PC-3 (cell line): ENCODE measurements around the gene SMYD3. TPM values are rescaled to one million over a fixed set of nuclear protein-coding genes. Genes with fewer than 3 reads are reported as not detected.

Experiments
- ATAC-seq: fragments of 200-7000 bp; cut with Tn5 transposase; 2 replicates; pipeline ENCODE4 v1.9.1; 2020; ENCODE audit warnings: mild to moderate bottlenecking, moderate library complexity
- BruUV-seq: library from RNA; stranded (reverse); fragments of 400-500 nt; replicated peaks from 2 replicates; lab custom pipeline; 2021; lab: Mats Ljungman, UMichigan
- CTCF ChIA-PET: fragments of 300-600 bp; sonication (Branson Sonifier 250); formaldehyde crosslinking; loops from one replicate; lab custom pipeline; 2022; ENCODE audit warnings: antibody characterized with exemption; lab: Charles Lee
- POLR2A ChIA-PET: fragments of 300-600 bp; sonication (Branson Sonifier 250); formaldehyde crosslinking; loops from one replicate; lab custom pipeline; 2022; ENCODE audit warnings: antibody characterized with exemption; ENCODE audit not compliant: unreplicated experiment; lab: Charles Lee
- DNase-seq: peaks from one replicate; pipeline ENCODE4 v3.0.0-alpha.2; 2015
- H2AFZ ChIP-seq: fragments of 300-600 bp; sonication (generic); 2 replicates; pipeline ENCODE4 v1.6.0; 2016; ENCODE audit warnings: antibody characterized with exemption, low read length
- H3F3A ChIP-seq: fragments of 300-600 bp; sonication (generic); one replicate; pipeline ENCODE4 v1.6.0; 2017; ENCODE audit warnings: antibody characterized with exemption, low read length, control low read depth, mild to moderate bottlenecking; ENCODE audit not compliant: unreplicated experiment
- H3K27ac ChIP-seq: fragments of 300-600 bp; sonication (generic); 2 replicates; pipeline ENCODE4 v1.5.1; 2016; ENCODE audit warnings: mild to moderate bottlenecking, low read length
- H3K27me3 ChIP-seq: fragments of 300-600 bp; sonication (generic); 2 replicates; pipeline ENCODE4 v1.6.1; 2016; ENCODE audit warnings: low read length, mixed read lengths
- H3K36me3 ChIP-seq: fragments of 300-600 bp; sonication (generic); 2 replicates; pipeline ENCODE4 v1.6.1; 2016; ENCODE audit warnings: low read depth, mixed run types, low read length, mixed read lengths
- H3K4me1 ChIP-seq: fragments of 300-600 bp; sonication (generic); 2 replicates; pipeline ENCODE4 v1.5.1; 2016; ENCODE audit warnings: low read length; ENCODE audit not compliant: insufficient read depth
- H3K4me2 ChIP-seq: fragments of 300-600 bp; sonication (generic); 2 replicates; pipeline ENCODE4 v1.6.0; 2016; ENCODE audit warnings: low read length
- H3K4me3 ChIP-seq: fragments of 300-600 bp; sonication (generic); 2 replicates; pipeline ENCODE4 v1.5.1; 2016; ENCODE audit warnings: mild to moderate bottlenecking, low read length, mixed read lengths
- H3K79me2 ChIP-seq: fragments of 300-600 bp; sonication (generic); 2 replicates; pipeline ENCODE4 v1.6.1; 2017; ENCODE audit warnings: low read length, mixed read lengths
- H3K9ac ChIP-seq: fragments of 300-600 bp; sonication (generic); 2 replicates; pipeline ENCODE4 v1.6.0; 2016; ENCODE audit warnings: mild to moderate bottlenecking, low read length
- H3K9me2 ChIP-seq: fragments of 300-600 bp; sonication (generic); replicated peaks from 2 replicates; pipeline ENCODE4 v1.6.1; 2016; ENCODE audit warnings: mixed run types, low read length, mixed read lengths
- H3K9me3 ChIP-seq: fragments of 300-600 bp; sonication (generic); 2 replicates; pipeline ENCODE4 v1.6.1; 2016; ENCODE audit warnings: low read length, mixed read lengths
- H4K20me1 ChIP-seq: fragments of 300-600 bp; sonication (generic); 2 replicates; pipeline ENCODE4 v1.6.1; 2016; ENCODE audit warnings: low read length, mixed read lengths
- EZH2 ChIP-seq: fragments of 300-600 bp; sonication (generic); IDR thresholded peaks from one replicate; pipeline ENCODE4 v1.6.1; 2017; ENCODE audit warnings: antibody characterized with exemption, mild to moderate bottlenecking, low read length; ENCODE audit not compliant: unreplicated experiment
- EZH2phosphoT487 ChIP-seq: fragments of 300-600 bp; sonication (generic); IDR thresholded peaks from 2 replicates; pipeline ENCODE4 v1.6.1; 2018; ENCODE audit warnings: mild to moderate bottlenecking, antibody characterized with exemption, low read length, borderline replicate concordance
- intact Hi-C: fragments of 100-400 bp; cut with micrococcal nuclease; formaldehyde crosslinking; loops from 2 replicates; pipeline ENCODE4 v1.9.0; 2023
- total RNA-seq: library from RNA; depleted of rRNA; stranded (reverse); fragments of >200 nt; gene quantifications from 2 replicates; pipeline ENCODE4 v1.2.3, GENCODE V29; 2014
- TF ChIP-seq, protein P1 (sequence below): fragments of 300-600 bp; sonication (generic); conservative IDR thresholded peaks from 2 replicates; pipeline ENCODE4 v1.5.1; 2017; ENCODE audit warnings: antibody characterized with exemption, low read depth, mild to moderate bottlenecking, low read length

SMYD3 gene
- total RNA-seq, 1 experiment from 2014 or later = 33.0 TPM

DNA sequence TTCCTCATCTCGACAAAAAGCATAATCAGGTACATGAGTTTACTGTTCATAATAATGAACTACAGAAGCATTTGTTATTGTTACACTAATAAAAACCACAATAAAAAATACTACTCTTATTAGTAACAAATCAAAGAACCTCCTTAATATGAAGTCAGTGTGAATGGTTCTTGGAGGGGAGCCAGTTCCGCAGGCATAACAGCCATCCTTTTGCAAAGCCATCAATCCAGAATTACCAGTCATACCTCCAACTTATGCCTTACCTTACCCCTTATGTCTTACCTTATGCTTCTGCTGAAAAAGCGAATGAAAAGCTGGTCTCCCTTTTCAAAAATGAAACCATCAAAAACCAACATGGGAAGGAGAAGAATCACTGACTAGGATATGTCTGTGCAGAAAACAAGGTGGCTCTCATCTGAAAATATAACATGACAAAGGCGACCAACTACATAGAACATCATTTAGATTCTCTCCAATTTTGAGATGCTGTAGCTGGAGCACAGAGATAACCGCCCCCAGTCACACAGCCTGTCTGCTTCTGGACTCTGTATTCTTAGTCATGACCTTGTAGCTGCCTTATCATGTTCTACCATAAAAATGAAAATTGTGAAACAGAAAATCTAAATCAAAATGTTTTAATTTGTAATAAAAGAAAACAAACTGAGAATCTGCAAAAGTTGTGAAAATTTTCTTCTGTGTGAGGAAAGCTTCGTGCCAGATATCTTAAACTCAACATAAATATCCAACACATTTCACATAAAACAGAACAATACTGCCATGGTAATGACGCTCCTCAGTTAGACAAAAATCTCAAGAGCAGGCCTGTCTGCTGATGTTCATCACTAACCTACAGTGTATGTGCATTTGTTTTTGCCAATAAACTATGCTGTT lies 438.2 kb downstream of the SMYD3 start:
- CTCF ChIA-PET = no interaction called here
- POLR2A ChIA-PET = no interaction called here
- Histone ChIP-seq H3K4me3 (no peak overlapping the region), H3K27me3 (no peaks in the 10 kb centered on the region), H3K9ac (no peak overlapping the region), H3F3A (no peaks in the 10 kb centered on the region), H3K36me3 (no peaks in the 10 kb centered on the region), H4K20me1 (no peaks in the 10 kb centered on the region), H3K4me1 (peaks cover 7% of the 10 kb centered on the region; the same call in 1 of the 2 replicates), H3K9me2 (no peaks in the 10 kb centered on the region), H3K4me2 (no peak overlapping the region), H2AFZ (no peak overlapping the region), H3K79me2 (no peaks in the 10 kb centered on the region), H3K27ac (no peak overlapping the region), H3K9me3 (no peaks in the 10 kb centered on the region)
- ATAC-seq (no peak), DNase-seq (peak; percentile 39)
- intact Hi-C loops = no loop called here
- TF ChIP-seq EZH2 (no peak), EZH2phosphoT487 (no peak)
- TF ChIP-seq, protein P1, sequence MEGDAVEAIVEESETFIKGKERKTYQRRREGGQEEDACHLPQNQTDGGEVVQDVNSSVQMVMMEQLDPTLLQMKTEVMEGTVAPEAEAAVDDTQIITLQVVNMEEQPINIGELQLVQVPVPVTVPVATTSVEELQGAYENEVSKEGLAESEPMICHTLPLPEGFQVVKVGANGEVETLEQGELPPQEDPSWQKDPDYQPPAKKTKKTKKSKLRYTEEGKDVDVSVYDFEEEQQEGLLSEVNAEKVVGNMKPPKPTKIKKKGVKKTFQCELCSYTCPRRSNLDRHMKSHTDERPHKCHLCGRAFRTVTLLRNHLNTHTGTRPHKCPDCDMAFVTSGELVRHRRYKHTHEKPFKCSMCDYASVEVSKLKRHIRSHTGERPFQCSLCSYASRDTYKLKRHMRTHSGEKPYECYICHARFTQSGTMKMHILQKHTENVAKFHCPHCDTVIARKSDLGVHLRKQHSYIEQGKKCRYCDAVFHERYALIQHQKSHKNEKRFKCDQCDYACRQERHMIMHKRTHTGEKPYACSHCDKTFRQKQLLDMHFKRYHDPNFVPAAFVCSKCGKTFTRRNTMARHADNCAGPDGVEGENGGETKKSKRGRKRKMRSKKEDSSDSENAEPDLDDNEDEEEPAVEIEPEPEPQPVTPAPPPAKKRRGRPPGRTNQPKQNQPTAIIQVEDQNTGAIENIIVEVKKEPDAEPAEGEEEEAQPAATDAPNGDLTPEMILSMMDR = no peak
- no TSS peak for BruUV-seq

DNA sequence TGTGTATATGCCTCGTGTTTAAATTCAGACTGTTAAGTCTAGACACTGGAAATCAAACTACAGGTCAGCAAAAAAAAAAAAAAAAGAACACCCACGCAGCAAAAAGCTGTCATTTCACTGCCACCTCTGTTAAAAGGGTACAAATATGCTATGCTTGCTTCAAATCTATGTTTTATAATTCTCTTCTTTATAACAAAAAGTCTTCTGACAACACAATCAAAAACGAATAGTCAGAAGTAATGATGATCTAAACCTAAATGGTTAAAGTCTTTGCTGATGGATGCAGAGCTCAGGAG lies 438.9 kb downstream of the SMYD3 start:
- peaks cover 7% of the 10 kb centered on the region; the same call in 1 of the 2 replicates for H3K4me1 ChIP-seq
- H3K9ac ChIP-seq = no peak overlapping the region
- no peaks in the 10 kb centered on the region for H3K9me2 ChIP-seq
- no peaks in the 10 kb centered on the region for H3F3A ChIP-seq
- H3K27me3 ChIP-seq = no peaks in the 10 kb centered on the region
- no peaks in the 10 kb centered on the region for H4K20me1 ChIP-seq
- TF ChIP-seq, protein P1 = no peak
- TF ChIP-seq EZH2 (no peak), EZH2phosphoT487 (no peak)
- POLR2A ChIA-PET = no interaction called here
- H3K79me2 ChIP-seq = no peaks in the 10 kb centered on the region
- H3K4me3 ChIP-seq = no peak overlapping the region
- CTCF ChIA-PET = no interaction called here
- no TSS peak for BruUV-seq
- DNase-seq (no peak), ATAC-seq (no peak)
- intact Hi-C loops = no loop called here
- no peaks in the 10 kb centered on the region for H3K36me3 ChIP-seq
- H3K27ac ChIP-seq = no peak overlapping the region
- H2AFZ ChIP-seq = no peak overlapping the region
- H3K9me3 ChIP-seq = no peaks in the 10 kb centered on the region
- no peak overlapping the region for H3K4me2 ChIP-seq
